ENCODE data around the gene DNM1. TPM values are rescaled to one million over a fixed set of nuclear protein-coding genes. Genes with fewer than 3 reads are reported as not detected.

DNM1 gene
- total and polyA plus RNA-seq, 4 donors = 0.29 to 5.9 (median 1.1) TPM

- Histone ChIP-seq H3K4me1 (ENCODE audit: control insufficient read depth in 4 of 4, insufficient read depth in 4 of 4, low read length in 3 of 4) (peaks cover 3 to 28% (median 20%) of the 10 kb centered on the region in 4 donors), H3K27me3 (ENCODE audit: control insufficient read depth in 4 of 4, insufficient read depth in 4 of 4, low read length in 3 of 4) (no peaks in the 10 kb centered on the region), H3K27ac (ENCODE audit: low read depth in 1 of 2, low read length in 2 of 2) (no peak overlapping the region), H3K4me3 (ENCODE audit: low read depth in 1 of 3, low read length in 3 of 3) (no peak overlapping the region), H3K36me3 (ENCODE audit: control insufficient read depth in 4 of 4, insufficient read depth in 3 of 4, low read depth in 1 of 4, low read length in 3 of 4) (peaks cover 0 to 4% (median 0%) of the 10 kb centered on the region in 4 donors), H3K9ac (ENCODE audit: low read depth in 1 of 2, low read length in 2 of 2) (no peak overlapping the region), H3K9me3 (ENCODE audit: control insufficient read depth in 4 of 4, low read length in 3 of 4) (no peaks in the 10 kb centered on the region)
- 90% methylated on average over 13 of the region's 13 CpGs for WGBS
- no peak for TF ChIP-seq CTCF (IDR thresholded peaks at IDR 0.05; ENCODE audit: low read depth, low read length, missing input control)
- no peak for TF ChIP-seq HNF4G (IDR thresholded peaks at IDR 0.05)
- no peak for TF ChIP-seq ATF3 (IDR thresholded peaks at IDR 0.05)
- no peak for TF ChIP-seq TAF1 (conservative IDR thresholded peaks at IDR 0.05)
- no peak for TF ChIP-seq HNF4A (conservative IDR thresholded peaks at IDR 0.05)
- TF ChIP-seq FOXA1 (IDR thresholded peaks at IDR 0.05) = no peak
- no peak for TF ChIP-seq NR2F2 (IDR thresholded peaks at IDR 0.05)
- TF ChIP-seq MAX (IDR thresholded peaks at IDR 0.05) = no peak
- TF ChIP-seq SP1 (IDR thresholded peaks at IDR 0.05) = no peak
- TF ChIP-seq FOXA2 (IDR thresholded peaks at IDR 0.05) = no peak
- no peak for TF ChIP-seq RAD21 (IDR thresholded peaks at IDR 0.05)
- no peak for TF ChIP-seq JUND (IDR thresholded peaks at IDR 0.05)
- TF ChIP-seq YY1 (IDR thresholded peaks at IDR 0.05) = no peak
- no peak for TF ChIP-seq GABPA (IDR thresholded peaks at IDR 0.05 in 1 of 2, conservative IDR thresholded peaks at IDR 0.05 in 1 of 2)
- no peak for TF ChIP-seq EGR1 (IDR thresholded peaks at IDR 0.05; ENCODE audit: low read depth in 2 of 2)
- DNase-seq (ENCODE audit: low spot score) = no peak
Observed at GRCh38 chr9:128201441-128202369, 1.5 kb upstream of the DNM1 start.

- no peak overlapping the region for H3K27ac ChIP-seq (ENCODE audit: low read depth in 1 of 2, low read length in 2 of 2)
- no peak for DNase-seq (ENCODE audit: low spot score)
- no peak overlapping the region for H3K4me3 ChIP-seq (ENCODE audit: low read depth in 1 of 3, low read length in 3 of 3)
- H3K4me1 ChIP-seq (ENCODE audit: control insufficient read depth in 4 of 4, insufficient read depth in 4 of 4, low read length in 3 of 4) = peaks cover 3 to 32% (median 25%) of the 10 kb centered on the region in 4 donors
- WGBS = 10% methylated on average over 2 of the region's 2 CpGs
- H3K27me3 ChIP-seq (ENCODE audit: control insufficient read depth in 4 of 4, insufficient read depth in 4 of 4, low read length in 3 of 4) = no peaks in the 10 kb centered on the region
- TF ChIP-seq RAD21 (IDR thresholded peaks at IDR 0.05) = no peak
- TF ChIP-seq JUND (IDR thresholded peaks at IDR 0.05) = no peak
- TF ChIP-seq REST (IDR thresholded peaks at IDR 0.05) = no peak
- TF ChIP-seq RXRA (IDR thresholded peaks at IDR 0.05) = no peak
- no peak for TF ChIP-seq GABPA (IDR thresholded peaks at IDR 0.05 in 1 of 2, conservative IDR thresholded peaks at IDR 0.05 in 1 of 2)
- TF ChIP-seq FOXA1 (IDR thresholded peaks at IDR 0.05) = no peak
- TF ChIP-seq SP1 (IDR thresholded peaks at IDR 0.05) = no peak
- no peak for TF ChIP-seq HNF4G (IDR thresholded peaks at IDR 0.05)
- TF ChIP-seq NR2F2 (IDR thresholded peaks at IDR 0.05) = no peak
- no peak for TF ChIP-seq MAX (IDR thresholded peaks at IDR 0.05)
- TF ChIP-seq ATF3 (IDR thresholded peaks at IDR 0.05) = no peak
- TF ChIP-seq HNF4A (conservative IDR thresholded peaks at IDR 0.05) = no peak
- no peak for TF ChIP-seq ZBTB33 (IDR thresholded peaks at IDR 0.05)
- no peak for TF ChIP-seq CTCF (IDR thresholded peaks at IDR 0.05; ENCODE audit: low read depth, low read length, missing input control)
- TF ChIP-seq FOXA2 (IDR thresholded peaks at IDR 0.05) = no peak
- no peak for TF ChIP-seq TAF1 (conservative IDR thresholded peaks at IDR 0.05)
- TF ChIP-seq EGR1 (IDR thresholded peaks at IDR 0.05; ENCODE audit: low read depth in 2 of 2) = no peak
- no peak for TF ChIP-seq YY1 (IDR thresholded peaks at IDR 0.05)
- no peak overlapping the region for H3K9ac ChIP-seq (ENCODE audit: low read depth in 1 of 2, low read length in 2 of 2)
- H3K9me3 ChIP-seq (ENCODE audit: control insufficient read depth in 4 of 4, low read length in 3 of 4) = no peaks in the 10 kb centered on the region
- no peaks in the 10 kb centered on the region for H3K36me3 ChIP-seq (ENCODE audit: control insufficient read depth in 4 of 4, insufficient read depth in 3 of 4, low read depth in 1 of 4, low read length in 3 of 4)
Observed at GRCh38 chr9:128202648-128203023, 543 bp upstream of the DNM1 start.

Measured in liver (tissue), 9 donors.